A549 (cell line): Measurements from ENCODE around the gene OR2AK2. TPM values are rescaled to one million over a fixed set of nuclear protein-coding genes. Genes with fewer than 3 reads are reported as not detected.

Experiments
- ATAC-seq, 2 experiments: fragments of 200-7000 bp in 1 of 2; fragments of >200 bp in 1 of 2; cut with Nextera tagmentation in 1 of 2; cut with Tn5 transposase in 1 of 2; 3 replicates each; pipeline versions ENCODE4 v1.8.0 to v1.9.1; 2018 to 2020; ENCODE audit warnings: mild to moderate bottlenecking in 1 of 2, moderate library complexity in 1 of 2
- CTCF ChIA-PET: fragments of 300-600 bp; sonication (Branson Sonifier 250); formaldehyde crosslinking; extraction: SDS; loops from one replicate; lab custom pipeline; 2021; ENCODE audit warnings: antibody characterized with exemption, inconsistent platforms; lab: Yijun Ruan, JAX
- POLR2A ChIA-PET: fragments of 350-600 bp; formaldehyde crosslinking; extraction: SDS; loops from one replicate; lab custom pipeline; 2021; ENCODE audit warnings: antibody characterized with exemption, inconsistent platforms; lab: Yijun Ruan, JAX
- DNase-seq, 2 experiments: peaks; one replicate each; pipeline versions ENCODE4 v3.0.0 to v3.0.0-alpha.2; 2011 to 2016; ENCODE audit warnings: low read depth in 1 of 2, low spot score in 1 of 2
- FAIRE-seq: peaks from 2 replicates; lab custom pipeline; 2011; peaks lifted over from hg19 to GRCh38; lab: Jason Lieb, UNC
- H3K27ac ChIP-seq, 2 experiments: fragments of >200 bp; sonication (Bioruptor Twin); formaldehyde crosslinking; 3 replicates each; pipeline ENCODE4 v1.5.1; 2016 to 2017
- H3K4me1 ChIP-seq: fragments of >200 bp; sonication (Bioruptor Twin); formaldehyde crosslinking; 3 replicates; pipeline ENCODE4 v1.6.1; 2016
- H3K4me2 ChIP-seq: fragments of >200 bp; sonication (Bioruptor Twin); formaldehyde crosslinking; 3 replicates; pipeline ENCODE4 v1.6.1; 2016
- H3K4me3 ChIP-seq: fragments of >200 bp; sonication (Bioruptor Twin); formaldehyde crosslinking; 3 replicates; pipeline ENCODE4 v1.5.1; 2016
- H3K9me3 ChIP-seq: fragments of >200 bp; sonication (Bioruptor Twin); formaldehyde crosslinking; 3 replicates; pipeline ENCODE4 v1.6.1; 2016
- ATOH8 ChIP-seq: fragments of 250-450 bp; sonication (Bioruptor Pico); IDR thresholded peaks from 2 replicates; pipeline ENCODE4 v1.5.0; 2020; ENCODE audit warnings: low read depth, mild to moderate bottlenecking, moderate library complexity
- BCL3 ChIP-seq: fragments of >200 bp; sonication (Bioruptor Twin); formaldehyde crosslinking; IDR thresholded peaks from 3 replicates; pipeline ENCODE4 v1.6.1; 2016
- BHLHE40 ChIP-seq: IDR thresholded peaks from 2 replicates; pipeline ENCODE4 v1.6.1; 2012; ENCODE audit warnings: low read depth, low read length, inconsistent platforms
- CBX2 ChIP-seq: fragments of 200-600 bp; sonication (generic); IDR thresholded peaks from 2 replicates; pipeline ENCODE4 v1.6.1; 2016; ENCODE audit warnings: low read depth, mild to moderate bottlenecking, borderline replicate concordance
- CHD4 ChIP-seq: fragments of 200-600 bp; sonication (generic); IDR thresholded peaks from 2 replicates; pipeline ENCODE4 v1.6.1; 2016; ENCODE audit warnings: antibody characterized with exemption, mild to moderate bottlenecking, borderline replicate concordance
- CTCF ChIP-seq: fragments of >200 bp; sonication (Bioruptor Twin); formaldehyde crosslinking; IDR thresholded peaks from 3 replicates; pipeline ENCODE4 v1.5.1; 2016
- ELK1 ChIP-seq: fragments of 150-350 bp; IDR thresholded peaks from 2 replicates; pipeline ENCODE4 v1.6.1; 2014; ENCODE audit warnings: low read depth, mild to moderate bottlenecking, low read length
- FOSB ChIP-seq: fragments of 250-450 bp; sonication (Bioruptor Pico); IDR thresholded peaks from 2 replicates; pipeline ENCODE4 v1.5.0; 2020; ENCODE audit warnings: mild to moderate bottlenecking, moderate library complexity
- HDAC2 ChIP-seq: fragments of 200-600 bp; sonication (generic); IDR thresholded peaks from 2 replicates; pipeline ENCODE4 v1.6.1; 2016
- HES2 ChIP-seq: fragments of >200 bp; sonication (Bioruptor Twin); formaldehyde crosslinking; IDR thresholded peaks from 2 replicates; pipeline ENCODE4 v1.6.1; 2016
- HOXB13 ChIP-seq: fragments of 250-450 bp; sonication (Bioruptor Pico); IDR thresholded peaks from 2 replicates; pipeline ENCODE4 v1.5.0; 2020; ENCODE audit warnings: low read depth, mild to moderate bottlenecking, moderate library complexity
- KDM5A ChIP-seq: fragments of 200-600 bp; sonication (generic); IDR thresholded peaks from 2 replicates; pipeline ENCODE4 v1.6.1; 2016; ENCODE audit warnings: antibody characterized with exemption, mild to moderate bottlenecking
- MAFK ChIP-seq: fragments of 450-650 bp; IDR thresholded peaks from 2 replicates; pipeline ENCODE4 v1.6.1; 2014; ENCODE audit not compliant: partially characterized antibody
- MYC ChIP-seq: IDR thresholded peaks from 2 replicates; pipeline ENCODE4 v1.6.1; 2012; ENCODE audit warnings: mild to moderate bottlenecking, inconsistent platforms, low read length, improper control_type of control experiment, borderline replicate concordance
- NPAS2 ChIP-seq: fragments of 250-450 bp; sonication (Bioruptor Pico); IDR thresholded peaks from 2 replicates; pipeline ENCODE4 v1.8.0; 2022; ENCODE audit warnings: mild to moderate bottlenecking, moderate library complexity, borderline replicate concordance
- PHF8 ChIP-seq: fragments of 200-600 bp; sonication (generic); IDR thresholded peaks from 2 replicates; pipeline ENCODE4 v1.6.1; 2016; ENCODE audit warnings: low read depth, mild to moderate bottlenecking, antibody characterized with exemption, moderate library complexity, borderline replicate concordance
- POLR2A ChIP-seq: IDR thresholded peaks from 2 replicates; pipeline ENCODE4 v1.6.1; 2012; ENCODE audit warnings: mild to moderate bottlenecking, low read length
- RARB ChIP-seq: fragments of 250-450 bp; sonication (Bioruptor Pico); IDR thresholded peaks from 2 replicates; pipeline ENCODE4 v1.8.0; 2021; ENCODE audit warnings: mild to moderate bottlenecking, moderate library complexity
- REST ChIP-seq: fragments of 200-600 bp; sonication (generic); IDR thresholded peaks from 2 replicates; pipeline ENCODE4 v1.6.1; 2016; ENCODE audit warnings: antibody characterized with exemption, mild to moderate bottlenecking, moderate library complexity
- RFX5 ChIP-seq: fragments of 450-650 bp; IDR thresholded peaks from 2 replicates; pipeline ENCODE4 v1.7.1; 2014; ENCODE audit warnings: antibody characterized with exemption, mild to moderate bottlenecking, moderate library complexity
- TP53 ChIP-seq: fragments of 250-450 bp; sonication (Bioruptor Pico); IDR thresholded peaks from 2 replicates; pipeline ENCODE4 v1.5.0; 2021; ENCODE audit warnings: mild to moderate bottlenecking, moderate library complexity
- ZFP36 ChIP-seq: fragments of 450-650 bp; IDR thresholded peaks from 2 replicates; pipeline ENCODE4 v1.6.1; 2014; ENCODE audit warnings: borderline replicate concordance; ENCODE audit not compliant: partially characterized antibody
- ZSCAN20 ChIP-seq: fragments of 250-450 bp; sonication (Bioruptor Pico); IDR thresholded peaks from 2 replicates; pipeline ENCODE4 v1.8.0; 2022; ENCODE audit warnings: mild to moderate bottlenecking, moderate library complexity
- WGBS: methylation state at CpG from one replicate; pipeline ENCODE4 v1.1.6; 2017; ENCODE audit errors: missing lambda C conversion rate; 5-methylcytosine and 5-hydroxymethylcytosine counted together
- polyA minus RNA-seq: library from RNA; depleted of rRNA, polyadenylated mRNA; stranded (reverse); fragments of >200 nt; gene quantifications from 2 replicates; pipeline ENCODE4 v1.2.3, GENCODE V29; 2011; rRNA and poly(A)+ RNA removed
- polyA plus RNA-seq, 4 experiments: library from polyadenylated mRNA; depleted of rRNA in 3 of 4; stranded (reverse); fragments of >200 nt; fragmentation: RNase III in 1 of 4; extraction: RNeasy Plus Mini Kit Qiagen cat#74134 plus additional on column Dnase treatment in 1 of 4; gene quantifications; 2 replicates in 3 of 4; 3 replicates in 1 of 4; pipeline ENCODE4 v1.2.3, GENCODE V29; 2011 to 2017

OR2AK2 gene
- polyA plus RNA-seq (2011; rRNA removed) (not detected in 2 replicates), polyA plus RNA-seq (2017; fragmentation: RNase III; extraction: RNeasy Plus Mini Kit Qiagen cat#74134 plus additional on column Dnase treatment) (not detected in 3 replicates), polyA minus RNA-seq (not detected in 2 replicates)
- polyA plus RNA-seq (2012; cell fraction: cytosol; rRNA removed) = not detected in 2 replicates
- polyA plus RNA-seq (2012; cell fraction: nucleus; rRNA removed) = not detected in 2 replicates

GRCh38 chr1:247964933-247965332 is at the start of gene OR2AK2:
OR2AK2 (plus strand) TSS chr1:247965233; CDS start chr1:247965377, 144 bp downstream.
- 6% methylated on average over 2 of the region's 2 CpGs for WGBS
- Histone ChIP-seq H3K9me3 (0 out of 3 replicates have a peak, but pooled peaks cover 3% of the 10 kb centered on the region), H3K4me1 (no peaks in the 10 kb centered on the region)
- no peak for FAIRE-seq
- TF ChIP-seq FOSB = no peak
- no peak for TF ChIP-seq POLR2A
- no peak for TF ChIP-seq HES2
- no peak for TF ChIP-seq CTCF
- TF ChIP-seq RARB = no peak
- no peak for TF ChIP-seq ATOH8 (CRISPR knock-in tag)
- TF ChIP-seq REST = no peak
- no peak for TF ChIP-seq TP53
- TF ChIP-seq CBX2 = no peak
- TF ChIP-seq RFX5 = no peak
- TF ChIP-seq BHLHE40 = no peak
- no peak for TF ChIP-seq PHF8
- TF ChIP-seq HDAC2 = no peak
- no peak for TF ChIP-seq HOXB13 (CRISPR knock-in tag)
- TF ChIP-seq, all 56 proteins: peak for 0
- H3K27ac ChIP-seq = no peak within 1 kb of the TSS
- no peak within 1 kb of the TSS for H3K4me3 ChIP-seq
- no peak for DNase-seq
- no peak within 1 kb of the TSS for H3K4me2 ChIP-seq
- ATAC-seq = no peak
- CTCF ChIA-PET = no interaction called here
- POLR2A ChIA-PET = no interaction called here

GRCh38 chr1:247919952-247920351 is 45.1 kb upstream of the OR2AK2 start, which contains the start of gene OR2T8:
OR2T8 (plus strand) TSS chr1:247920252; CDS start chr1:247921018, 766 bp downstream.
- DNase-seq = no peak
- Histone ChIP-seq H3K9me3 (no peaks in the 10 kb centered on the region), H3K27ac (no peak within 1 kb of the TSS), H3K4me3 (no peak within 1 kb of the TSS), H3K4me2 (no peak within 1 kb of the TSS), H3K4me1 (no peaks in the 10 kb centered on the region)
- POLR2A ChIA-PET = no interaction called here
- CTCF ChIA-PET = no interaction called here
- 30% methylated on average over 2 of the region's 2 CpGs for WGBS
- no peak for ATAC-seq
- FAIRE-seq = no peak
- TF ChIP-seq PHF8 (no peak), MYC (no peak), NPAS2 (CRISPR knock-in tag) (no peak), ELK1 (no peak), MAFK (no peak), KDM5A (no peak), CHD4 (no peak), ZSCAN20 (no peak), CTCF (no peak), BCL3 (no peak), ZFP36 (no peak), ATOH8 (CRISPR knock-in tag) (no peak)
